Neural cell (in vitro differentiated cells): Measurements from ENCODE around the gene SLX4. TPM values are rescaled to one million over a fixed set of nuclear protein-coding genes. Genes with fewer than 3 reads are reported as not detected.

Experiments used
- H2AFZ ChIP-seq: fragments of 200-600, 300-800 bp; sonication (generic), shearing (Covaris generic); 2 replicates; pipeline ENCODE4 v1.6.0; 2014; ENCODE audit warnings: low read depth, mild to moderate bottlenecking, antibody characterized with exemption, low read length, moderate library complexity
- H3F3A ChIP-seq: fragments of 200-600 bp; shearing (Covaris generic); 2 replicates; pipeline ENCODE4 v1.6.1; 2016; ENCODE audit warnings: mild to moderate bottlenecking, moderate library complexity, mixed read lengths, antibody characterized with exemption, low read length; ENCODE audit not compliant: insufficient read depth, poor library complexity, severe bottlenecking
- H3K27ac ChIP-seq: fragments of 200-600, 300-800 bp; sonication (generic), shearing (Covaris generic); 2 replicates; pipeline ENCODE4 v1.5.1; 2014; ENCODE audit warnings: mild to moderate bottlenecking, low read length, moderate library complexity
- H3K27me3 ChIP-seq: fragments of 300-800, 200-600 bp; sonication (generic), shearing (Covaris generic); 2 replicates; pipeline ENCODE4 v1.6.0; 2014; ENCODE audit warnings: mild to moderate bottlenecking, low read depth, low read length, moderate library complexity; ENCODE audit not compliant: insufficient read depth
- H3K36me3 ChIP-seq: fragments of 300-800, 200-600 bp; sonication (generic), shearing (Covaris generic); 2 replicates; pipeline ENCODE4 v1.5.1; 2014; ENCODE audit warnings: mild to moderate bottlenecking, antibody characterized with exemption, low read length, moderate library complexity; ENCODE audit not compliant: insufficient read depth
- H3K4me2 ChIP-seq: fragments of 300-800, 200-600 bp; sonication (generic), shearing (Covaris generic); 2 replicates; pipeline ENCODE4 v1.6.0; 2014; ENCODE audit warnings: mild to moderate bottlenecking, low read length
- H3K4me3 ChIP-seq: fragments of 300-800, 200-600 bp; sonication (generic), shearing (Covaris generic); 2 replicates; pipeline ENCODE4 v1.5.1; 2014; ENCODE audit warnings: mild to moderate bottlenecking, low read length, moderate library complexity
- H3K79me2 ChIP-seq: fragments of 200-600 bp; shearing (Covaris generic); replicated peaks from 2 replicates; pipeline ENCODE4 v1.6.0; 2014; ENCODE audit warnings: mild to moderate bottlenecking, low read length, moderate library complexity; ENCODE audit not compliant: insufficient read depth
- H3K9ac ChIP-seq: fragments of 300-800, 200-600 bp; sonication (generic), shearing (Covaris generic); 2 replicates; pipeline ENCODE4 v1.6.1; 2016; ENCODE audit warnings: mild to moderate bottlenecking, low read length, mixed read lengths
- H3K9me2 ChIP-seq: fragments of 200-600 bp; shearing (Covaris generic); 2 replicates; pipeline ENCODE4 v1.6.1; 2016; ENCODE audit warnings: mild to moderate bottlenecking, low read length, mixed read lengths; ENCODE audit not compliant: insufficient read depth
- H3K9me3 ChIP-seq: fragments of 200-600, 300-800 bp; sonication (generic), shearing (Covaris generic); 2 replicates; pipeline ENCODE4 v1.6.1; 2016; ENCODE audit warnings: mild to moderate bottlenecking, mixed run types, low read length, moderate library complexity, mixed read lengths
- H4K20me1 ChIP-seq: fragments of 200-600 bp; shearing (Covaris generic); 2 replicates; pipeline ENCODE4 v1.6.1; 2016; ENCODE audit warnings: mild to moderate bottlenecking, mixed run types; ENCODE audit not compliant: insufficient read depth
- CTCF ChIP-seq: fragments of 450-650 bp; IDR thresholded peaks from 2 replicates; pipeline ENCODE4 v1.5.1; 2014; ENCODE audit warnings: antibody characterized with exemption, mild to moderate bottlenecking, moderate library complexity; ENCODE audit not compliant: poor library complexity, severe bottlenecking
- EP300 ChIP-seq: fragments of 450-650 bp; conservative IDR thresholded peaks from 2 replicates; pipeline ENCODE4 v1.6.1; 2014; ENCODE audit warnings: antibody characterized with exemption, mild to moderate bottlenecking, moderate library complexity; ENCODE audit not compliant: poor library complexity, severe bottlenecking
- EZH2 ChIP-seq: fragments of 200-600, 300-800 bp; shearing (Covaris generic), sonication (generic); IDR thresholded peaks from 2 replicates; pipeline ENCODE4 v1.6.1; 2014; ENCODE audit warnings: antibody characterized with exemption, low read length, borderline replicate concordance, mild to moderate bottlenecking; ENCODE audit not compliant: insufficient read depth, poor library complexity, severe bottlenecking
- MXI1 ChIP-seq: fragments of 450-650 bp; conservative IDR thresholded peaks from 2 replicates; pipeline ENCODE4 v1.6.1; 2014; ENCODE audit warnings: antibody characterized with exemption, mild to moderate bottlenecking; ENCODE audit not compliant: poor library complexity, severe bottlenecking
- POLR2AphosphoS5 ChIP-seq: IDR thresholded peaks from 2 replicates; pipeline ENCODE4 v1.6.1; 2012
- RAD21 ChIP-seq: fragments of 450-650 bp; conservative IDR thresholded peaks from 2 replicates; pipeline ENCODE4 v1.6.1; 2014; ENCODE audit warnings: antibody characterized with exemption, mild to moderate bottlenecking, moderate library complexity
- REST ChIP-seq: IDR thresholded peaks from 2 replicates; pipeline ENCODE4 v1.6.1; 2012; ENCODE audit warnings: borderline replicate concordance
- SMC3 ChIP-seq: fragments of 450-650 bp; conservative IDR thresholded peaks from 2 replicates; pipeline ENCODE4 v1.6.1; 2014; ENCODE audit warnings: antibody characterized with exemption, mild to moderate bottlenecking, moderate library complexity; ENCODE audit not compliant: poor library complexity
- TAF1 ChIP-seq: IDR thresholded peaks from 2 replicates; pipeline ENCODE4 v1.6.1; 2012; ENCODE audit warnings: low read depth
- polyA plus RNA-seq: library from polyadenylated mRNA; depleted of rRNA; stranded (reverse); fragments of >200 nt; gene quantifications from 2 replicates; pipeline ENCODE4 v1.2.3, GENCODE V29; 2014

SLX4 gene
- polyA plus RNA-seq, 1 donor from 2014 or later, result 2.9 TPM

- Histone ChIP-seq H3K36me3 (peaks cover 4% of the 10 kb centered on the region), H3K9me2 (no peaks in the 10 kb centered on the region), H3K4me2 (no peak overlapping the region), H4K20me1 (no peaks in the 10 kb centered on the region), H3K4me3 (no peak overlapping the region), H3K27ac (no peak overlapping the region), H3K79me2 (no peaks in the 10 kb centered on the region), H2AFZ (no peak overlapping the region), H3K9ac (no peak overlapping the region), H3F3A (no peaks in the 10 kb centered on the region), H3K9me3 (peaks cover 2% of the 10 kb centered on the region), H3K27me3 (no peaks in the 10 kb centered on the region)
- TF ChIP-seq RAD21 (no peak), POLR2AphosphoS5 (no peak), EZH2 (no peak), CTCF (no peak), REST (no peak), TAF1 (no peak), SMC3 (no peak), MXI1 (no peak), EP300 (no peak)
These were observed 16.3 kb downstream of the SLX4 start for GRCh38 chr16:3595110-3595486.

DNA sequence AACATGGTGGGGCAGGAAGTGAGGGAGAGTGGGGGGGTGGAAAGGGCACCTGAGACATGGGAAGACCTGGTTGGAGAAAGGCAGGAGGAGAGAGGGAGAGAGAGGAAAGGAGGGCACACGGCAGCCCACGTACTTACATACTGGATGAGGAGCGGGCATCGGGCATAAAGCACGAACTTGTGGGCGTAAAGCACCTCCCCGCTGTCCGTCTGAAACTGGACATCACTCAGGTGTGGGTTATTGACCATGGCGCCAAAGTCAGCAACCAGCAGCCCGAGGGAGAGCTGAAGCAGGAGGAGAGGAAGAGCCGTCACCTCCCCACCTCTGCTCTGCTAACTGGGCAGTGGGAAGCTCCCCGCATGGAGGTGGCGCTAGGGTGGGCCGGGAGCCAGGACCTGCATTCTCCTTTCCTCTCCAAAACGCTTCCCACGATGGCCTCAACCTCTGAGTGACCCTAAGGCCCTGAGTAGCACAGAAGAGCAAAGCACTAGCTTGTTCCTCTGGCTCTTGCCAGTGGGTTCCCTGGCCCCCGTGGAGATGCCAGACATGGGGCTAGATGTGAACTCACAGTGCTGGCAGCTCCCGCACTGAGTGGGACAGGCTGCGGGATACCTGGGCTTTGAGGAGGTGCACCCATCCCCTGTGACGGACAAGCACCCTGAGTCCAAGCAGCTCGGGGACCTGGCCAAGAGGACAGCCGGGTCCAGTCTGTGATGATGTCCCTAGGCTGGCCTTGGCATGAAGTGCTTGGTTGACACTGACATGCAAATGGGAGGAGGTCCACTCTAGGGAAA, 16.9 kb downstream of the SLX4 start:
- Histone ChIP-seq H3F3A (no peaks in the 10 kb centered on the region), H3K79me2 (no peaks in the 10 kb centered on the region), H3K27me3 (no peaks in the 10 kb centered on the region), H3K4me3 (no peak overlapping the region), H2AFZ (no peak overlapping the region), H3K36me3 (peaks cover 2% of the 10 kb centered on the region), H3K9ac (no peak overlapping the region), H3K9me2 (no peaks in the 10 kb centered on the region), H4K20me1 (no peaks in the 10 kb centered on the region), H3K9me3 (no peaks in the 10 kb centered on the region), H3K27ac (no peak overlapping the region), H3K4me2 (no peak overlapping the region)
- TF ChIP-seq TAF1, result no peak
- TF ChIP-seq REST, result no peak
- no peak for TF ChIP-seq EP300
- TF ChIP-seq RAD21, result no peak
- no peak for TF ChIP-seq CTCF
- TF ChIP-seq POLR2AphosphoS5, result no peak
